ENCODE results near the gene ARL14EP.
A peak's percentile ranks its signal among the peaks of the same experiment; 100 is the strongest.

DNA sequence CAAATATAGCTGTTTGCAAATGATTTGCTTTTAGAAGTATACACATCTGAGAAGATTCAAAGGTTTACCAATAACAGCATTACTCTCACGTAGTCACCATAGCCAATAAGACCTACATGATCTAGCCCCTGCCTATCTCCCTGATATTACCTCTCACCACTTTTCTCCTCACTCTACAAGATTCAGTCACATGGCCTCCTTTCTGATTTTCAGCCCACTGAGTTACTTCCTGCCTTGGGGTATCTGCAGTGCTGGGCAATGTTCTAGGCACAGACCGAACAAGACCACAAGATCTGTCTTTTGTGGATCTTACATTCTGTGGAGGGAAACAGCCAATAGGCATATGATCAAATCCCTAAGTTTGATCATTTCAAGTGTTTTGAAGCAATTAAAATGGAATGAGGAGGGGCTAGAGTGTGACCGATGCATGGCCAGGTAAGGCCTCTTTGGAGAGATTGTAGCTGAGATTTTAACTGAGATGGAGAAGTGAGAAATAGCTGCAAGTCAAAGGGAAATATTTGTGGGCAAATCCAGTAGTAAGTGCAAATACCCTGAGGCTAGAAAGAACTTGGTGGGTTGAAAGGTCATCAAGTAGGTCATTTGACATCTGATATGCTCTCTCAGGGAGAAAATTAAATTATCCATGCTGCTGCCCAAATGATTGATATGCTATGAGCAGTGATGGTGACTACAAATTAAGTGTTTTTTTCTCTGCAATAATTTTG, 43.1 kb downstream of the ARL14EP start:
- TF ChIP-seq POLR2AphosphoS5 (IDR thresholded peaks at IDR 0.05; ENCODE audit: low read depth, low read length) (no peak), POLR2A (IDR thresholded peaks at IDR 0.05; ENCODE audit: low read depth, low read length) (no peak), POU2F2 (IDR thresholded peaks at IDR 0.05; ENCODE audit: low read depth, low read length) (no peak), SPI1 (IDR thresholded peaks at IDR 0.05; ENCODE audit: low read depth, low read length) (peak; percentile 62)

Data from GM12891 (cell line).